ENCODE results near the gene NOTUM. TPM values are rescaled to one million over a fixed set of nuclear protein-coding genes. Genes with fewer than 3 reads are reported as not detected.
"Not testable (repeated sequence)": the region's sequence is repeated elsewhere in the genome, so short reads cannot be mapped to it uniquely, and the experiment has no call there.

Gene NOTUM
- total RNA-seq, 1 experiment from 2014 or later, result 4.5 TPM

GRCh38 chr17:81998212-81998611 is 37.2 kb upstream of the NOTUM start:
- in situ Hi-C loops (cut with HindIII; ENCODE audit: low sequenced_read_pairs), result no loop called here
- DNase-seq (ENCODE audit: low spot score), result no peak

- in situ Hi-C loops (cut with HindIII; ENCODE audit: low sequenced_read_pairs), result no loop called here
- DNase-seq (ENCODE audit: low spot score), result no peak
Measured at GRCh38 chr17:81996757-81997441, 35.9 kb upstream of the NOTUM start.

GRCh38 chr17:81996232-81996756 is 35.3 kb upstream of the NOTUM start:
- in situ Hi-C loops (cut with HindIII; ENCODE audit: low sequenced_read_pairs), result no loop called here
- DNase-seq (ENCODE audit: low spot score), result no peak

GRCh38 chr17:81995463-81996231 is 34.7 kb upstream of the NOTUM start:
- in situ Hi-C loops (cut with HindIII; ENCODE audit: low sequenced_read_pairs), result no loop called here
- no peak for DNase-seq (ENCODE audit: low spot score)

GRCh38 chr17:81994593-81995462 is 33.8 kb upstream of the NOTUM start:
- DNase-seq (ENCODE audit: low spot score), result no peak
- in situ Hi-C loops (cut with HindIII; ENCODE audit: low sequenced_read_pairs), result no loop called here

- no peak for DNase-seq (ENCODE audit: low spot score)
- in situ Hi-C loops (cut with HindIII; ENCODE audit: low sequenced_read_pairs), result no loop called here
Measured at GRCh38 chr17:81993729-81994592, 33.0 kb upstream of the NOTUM start.

- DNase-seq (ENCODE audit: low spot score), result no peak
Measured at GRCh38 chr17:81992306-81993102, 31.5 kb upstream of the NOTUM start.

GRCh38 chr17:81991684-81992305 is 30.8 kb upstream of the NOTUM start:
- in situ Hi-C loops (cut with HindIII; ENCODE audit: low sequenced_read_pairs), result no loop called here

More at GRCh38 chr17:81992306-81993102, 31.5 kb upstream of the NOTUM start:
- in situ Hi-C loops (cut with HindIII; ENCODE audit: low sequenced_read_pairs), result no loop called here

GRCh38 chr17:81990836-81991683 is 30.1 kb upstream of the NOTUM start:
- in situ Hi-C loops (cut with HindIII; ENCODE audit: low sequenced_read_pairs), result no loop called here
- no peak for DNase-seq (ENCODE audit: low spot score)

More at GRCh38 chr17:81991684-81992305, 30.8 kb upstream of the NOTUM start:
- DNase-seq (ENCODE audit: low spot score), result peak; percentile 76

- DNase-seq (ENCODE audit: low spot score), result no peak
- in situ Hi-C loops (cut with HindIII; ENCODE audit: low sequenced_read_pairs), result no loop called here
Measured at GRCh38 chr17:81987161-81987770, 26.3 kb upstream of the NOTUM start.

GRCh38 chr17:81986606-81987005 is 25.6 kb upstream of the NOTUM start:
- in situ Hi-C loops (cut with HindIII; ENCODE audit: low sequenced_read_pairs), result no loop called here
- no peak for DNase-seq (ENCODE audit: low spot score)

- no peak for DNase-seq (ENCODE audit: low spot score)
- in situ Hi-C loops (cut with HindIII; ENCODE audit: low sequenced_read_pairs), result no loop called here
Measured at GRCh38 chr17:81984773-81985410, 23.9 kb upstream of the NOTUM start.

GRCh38 chr17:81983639-81984373 is 22.8 kb upstream of the NOTUM start:
- in situ Hi-C loops (cut with HindIII; ENCODE audit: low sequenced_read_pairs), result no loop called here
- DNase-seq (ENCODE audit: low spot score), result no peak

GRCh38 chr17:81983011-81983638 is 22.1 kb upstream of the NOTUM start:
- no peak for DNase-seq (ENCODE audit: low spot score)
- in situ Hi-C loops (cut with HindIII; ENCODE audit: low sequenced_read_pairs), result no loop called here

GRCh38 chr17:81981511-81981910 is 20.5 kb upstream of the NOTUM start:
- DNase-seq (ENCODE audit: low spot score); in situ Hi-C loops (cut with HindIII; ENCODE audit: low sequenced_read_pairs): not testable (repeated sequence)

Measured in G401 (cell line).